Panc1 (cell line): ENCODE results near the gene CLTB.

ENCODE experiments used
- POLR2AphosphoS5 ChIP-seq: IDR thresholded peaks from 2 replicates; pipeline ENCODE4 v1.6.1; 2012; ENCODE audit warnings: mild to moderate bottlenecking, low read depth, low read length, moderate library complexity
- TCF7L2 ChIP-seq: IDR thresholded peaks from 2 replicates; pipeline ENCODE4 v1.6.1; 2011; ENCODE audit warnings: mild to moderate bottlenecking, low read depth, low read length, inconsistent platforms
- TF ChIP-seq, protein P1 (sequence below): fragments of 450-650 bp; IDR thresholded peaks from 2 replicates; pipeline ENCODE4 v1.5.1; 2017; ENCODE audit warnings: mild to moderate bottlenecking

DNA sequence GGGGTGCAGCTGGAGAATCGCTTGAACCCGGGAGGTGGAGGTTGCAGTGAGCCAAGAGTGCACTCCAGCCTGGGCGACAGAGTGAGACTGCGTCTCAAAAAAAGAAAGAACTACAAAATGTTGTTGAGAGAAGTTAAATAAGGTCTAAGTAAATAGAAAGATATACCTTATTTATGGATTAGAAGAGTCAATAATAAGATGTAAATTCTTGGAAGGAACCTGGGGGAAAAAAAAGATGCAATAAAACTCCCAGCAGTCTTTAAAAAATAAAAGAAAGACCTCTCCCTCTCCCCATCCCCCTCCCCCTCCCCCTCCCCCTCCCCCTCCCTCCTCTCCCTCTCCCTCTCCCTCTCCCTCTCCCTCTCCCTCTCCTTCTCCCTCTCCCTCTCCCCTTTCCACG, 16.4 kb upstream of the CLTB start:
- no peak for TF ChIP-seq TCF7L2
- no peak for TF ChIP-seq POLR2AphosphoS5
- TF ChIP-seq, protein P1, sequence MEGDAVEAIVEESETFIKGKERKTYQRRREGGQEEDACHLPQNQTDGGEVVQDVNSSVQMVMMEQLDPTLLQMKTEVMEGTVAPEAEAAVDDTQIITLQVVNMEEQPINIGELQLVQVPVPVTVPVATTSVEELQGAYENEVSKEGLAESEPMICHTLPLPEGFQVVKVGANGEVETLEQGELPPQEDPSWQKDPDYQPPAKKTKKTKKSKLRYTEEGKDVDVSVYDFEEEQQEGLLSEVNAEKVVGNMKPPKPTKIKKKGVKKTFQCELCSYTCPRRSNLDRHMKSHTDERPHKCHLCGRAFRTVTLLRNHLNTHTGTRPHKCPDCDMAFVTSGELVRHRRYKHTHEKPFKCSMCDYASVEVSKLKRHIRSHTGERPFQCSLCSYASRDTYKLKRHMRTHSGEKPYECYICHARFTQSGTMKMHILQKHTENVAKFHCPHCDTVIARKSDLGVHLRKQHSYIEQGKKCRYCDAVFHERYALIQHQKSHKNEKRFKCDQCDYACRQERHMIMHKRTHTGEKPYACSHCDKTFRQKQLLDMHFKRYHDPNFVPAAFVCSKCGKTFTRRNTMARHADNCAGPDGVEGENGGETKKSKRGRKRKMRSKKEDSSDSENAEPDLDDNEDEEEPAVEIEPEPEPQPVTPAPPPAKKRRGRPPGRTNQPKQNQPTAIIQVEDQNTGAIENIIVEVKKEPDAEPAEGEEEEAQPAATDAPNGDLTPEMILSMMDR, result no peak
